NCI-H446 treated with DMSO at 0.1 percent for 48 hours (cell line): Measurements from ENCODE around the gene ADI1.

Experiments used
- DNase-seq: peaks from one replicate; lab custom pipeline; 2025; lab: John Stamatoyannopoulos, UW

ADI1 gene

GRCh38 chr2:3519255-3520205, at the start of gene ADI1:
Gene ADI1, minus strand, starts transcription at chr2:3519531. Its CDS starts 44 bp downstream, at chr2:3519487.
- peak; percentile 58 for DNase-seq

GRCh38 chr2:3566806-3567205, 47.5 kb upstream of the ADI1 start:
- DNase-seq = no peak

- no peak for DNase-seq
Measured at GRCh38 chr2:3565117-3565516, 45.8 kb upstream of the ADI1 start.

GRCh38 chr2:3563521-3563976, 44.2 kb upstream of the ADI1 start:
- no peak for DNase-seq

- DNase-seq = peak; percentile 96
Measured at GRCh38 chr2:3558205-3559014, 39.1 kb upstream of the ADI1 start, which contains the start of gene RNASEH1. Gene RNASEH1, minus strand, starts transcription at chr2:3558333. Its CDS starts 73 bp downstream, at chr2:3558260.

GRCh38 chr2:3557639-3558204, 38.4 kb upstream of the ADI1 start:
- DNase-seq = no peak

GRCh38 chr2:3553946-3554345, 34.6 kb upstream of the ADI1 start:
- DNase-seq = no peak

GRCh38 chr2:3547915-3548314, 28.6 kb upstream of the ADI1 start:
- no peak for DNase-seq

GRCh38 chr2:3545788-3546478, 26.6 kb upstream of the ADI1 start:
- no peak for DNase-seq

GRCh38 chr2:3543023-3543683, 23.8 kb upstream of the ADI1 start:
- DNase-seq = no peak

- DNase-seq = no peak
Measured at GRCh38 chr2:3542107-3542506, 22.8 kb upstream of the ADI1 start.

GRCh38 chr2:3539836-3540235, 20.5 kb upstream of the ADI1 start:
- no peak for DNase-seq

GRCh38 chr2:3536682-3537632, 17.6 kb upstream of the ADI1 start:
- DNase-seq = no peak

GRCh38 chr2:3535794-3536681, 16.7 kb upstream of the ADI1 start:
- DNase-seq = no peak

GRCh38 chr2:3535467-3535793, 16.1 kb upstream of the ADI1 start:
- DNase-seq = no peak

GRCh38 chr2:3534251-3534814, 15.0 kb upstream of the ADI1 start:
- DNase-seq = no peak

- no peak for DNase-seq
Measured at GRCh38 chr2:3533836-3534235, 14.5 kb upstream of the ADI1 start.

GRCh38 chr2:3532941-3533340, 13.6 kb upstream of the ADI1 start:
- no peak for DNase-seq
